SK-N-MC (cell line): ENCODE data around the gene TBK1.

Source experiments
- EZH2 ChIP-seq: fragments of 200-600 bp; sonication (generic); IDR thresholded peaks from one replicate; pipeline ENCODE4 v1.6.1; 2017; ENCODE audit warnings: antibody characterized with exemption
- POLR2AphosphoS5 ChIP-seq: IDR thresholded peaks from 2 replicates; pipeline ENCODE4 v1.6.1; 2012; ENCODE audit warnings: mild to moderate bottlenecking, low read depth, low read length, borderline replicate concordance

- TF ChIP-seq POLR2AphosphoS5 (no peak), EZH2 (no peak)
Measured at GRCh38 chr12:64452559-64453329, 824 bp downstream of the TBK1 start.
